Keratinocyte (primary cell): Measurements from ENCODE around the gene HNRNPH1.

Experiments used
- CTCF ChIP-seq, 3 experiments: IDR thresholded peaks in 1 of 3; conservative IDR thresholded peaks in 1 of 3; optimal IDR thresholded peaks in 1 of 3; 2 replicates in 2 of 3; 3 replicates in 1 of 3; pipeline versions ENCODE3 to v1.5.1; 2011; ENCODE audit warnings: low read length in 3 of 3, mild to moderate bottlenecking in 3 of 3, moderate library complexity in 2 of 3, control low read depth in 1 of 3, inconsistent platforms in 1 of 3; ENCODE audit not compliant: insufficient read depth in 2 of 3; ENCODE audit errors: extremely low read depth in 1 of 3
- EZH2 ChIP-seq: IDR thresholded peaks from one replicate; pipeline ENCODE4 v1.6.1; 2012; ENCODE audit warnings: inconsistent platforms, mild to moderate bottlenecking, low read length, moderate library complexity

- TF ChIP-seq CTCF (optimal IDR thresholded peaks at IDR 0.05 in 1 of 3, IDR thresholded peaks at IDR 0.05 in 1 of 3, conservative IDR thresholded peaks at IDR 0.05 in 1 of 3; ENCODE audit: extremely low read depth in 1 of 3, insufficient read depth in 2 of 3, low read length in 3 of 3): no peak
- TF ChIP-seq EZH2: no peak
Observed at GRCh38 chr5:179607160-179607931, 16.1 kb downstream of the HNRNPH1 start.
